Fibroblast of peridontal ligament (primary cell): ENCODE results near the gene GPR17.

Source experiments
- DNase-seq: peaks from one replicate; pipeline ENCODE4 v3.0.0-alpha.2; 2010; ENCODE audit errors: extremely low read depth

GPR17 gene

DNA sequence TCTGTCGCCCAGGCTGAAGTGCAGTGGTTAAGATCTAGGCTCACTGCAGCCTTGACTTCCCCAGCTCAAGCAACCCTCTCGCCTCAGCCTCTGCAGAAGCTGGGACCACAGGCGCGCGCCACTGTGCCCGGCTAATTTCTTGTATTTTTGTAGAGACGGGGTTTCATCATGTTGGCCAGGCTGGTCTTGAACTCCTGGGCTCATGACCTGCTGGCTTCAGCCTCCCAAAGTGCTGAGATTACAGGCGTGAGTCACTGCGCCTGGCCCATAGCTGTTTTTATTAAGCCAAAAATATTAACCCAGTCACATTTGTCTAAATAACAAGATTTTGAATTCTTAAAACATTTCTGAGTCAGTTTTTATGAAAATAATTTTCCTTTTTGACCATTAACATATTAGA lies 49.0 kb downstream of the GPR17 start:
- no peak for DNase-seq

- peak; percentile 46 for DNase-seq
These were observed 49.8 kb downstream of the GPR17 start for GRCh38 chr2:127695491-127696472.

DNA sequence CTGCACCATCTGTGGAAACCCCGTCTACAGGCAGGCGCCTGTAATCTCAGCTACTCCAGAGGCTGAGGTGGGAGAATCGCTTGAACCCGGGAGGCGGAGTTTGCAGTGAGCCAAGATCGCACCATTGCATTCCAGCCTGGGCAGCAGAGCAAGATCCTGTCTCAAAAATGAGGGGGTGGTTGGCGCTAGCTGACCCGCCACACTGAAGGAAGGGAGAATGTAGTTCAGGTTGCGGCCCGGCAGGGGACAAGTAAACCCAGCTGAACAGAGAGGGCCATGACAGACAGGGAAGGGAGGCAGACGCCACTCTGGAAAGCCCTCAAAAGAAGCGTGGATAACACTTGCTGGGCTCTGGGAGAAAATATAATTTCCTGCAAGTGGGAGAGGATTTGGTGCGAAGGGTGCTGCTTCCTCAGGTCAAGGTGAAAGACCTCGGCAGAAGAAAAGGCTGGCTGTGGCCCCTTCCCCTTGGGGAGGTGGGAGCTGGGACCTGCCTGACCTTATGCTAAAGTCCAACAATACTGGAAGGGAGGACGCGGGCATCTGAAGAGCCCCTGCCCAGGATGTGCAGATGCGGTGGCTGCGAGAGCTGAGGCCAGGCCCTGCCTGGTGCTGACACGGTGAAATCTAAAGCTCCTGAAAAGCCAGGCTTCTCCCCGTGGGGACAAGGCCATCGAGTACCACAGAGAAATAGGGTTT lies 51.7 kb downstream of the GPR17 start:
- no peak for DNase-seq

DNA sequence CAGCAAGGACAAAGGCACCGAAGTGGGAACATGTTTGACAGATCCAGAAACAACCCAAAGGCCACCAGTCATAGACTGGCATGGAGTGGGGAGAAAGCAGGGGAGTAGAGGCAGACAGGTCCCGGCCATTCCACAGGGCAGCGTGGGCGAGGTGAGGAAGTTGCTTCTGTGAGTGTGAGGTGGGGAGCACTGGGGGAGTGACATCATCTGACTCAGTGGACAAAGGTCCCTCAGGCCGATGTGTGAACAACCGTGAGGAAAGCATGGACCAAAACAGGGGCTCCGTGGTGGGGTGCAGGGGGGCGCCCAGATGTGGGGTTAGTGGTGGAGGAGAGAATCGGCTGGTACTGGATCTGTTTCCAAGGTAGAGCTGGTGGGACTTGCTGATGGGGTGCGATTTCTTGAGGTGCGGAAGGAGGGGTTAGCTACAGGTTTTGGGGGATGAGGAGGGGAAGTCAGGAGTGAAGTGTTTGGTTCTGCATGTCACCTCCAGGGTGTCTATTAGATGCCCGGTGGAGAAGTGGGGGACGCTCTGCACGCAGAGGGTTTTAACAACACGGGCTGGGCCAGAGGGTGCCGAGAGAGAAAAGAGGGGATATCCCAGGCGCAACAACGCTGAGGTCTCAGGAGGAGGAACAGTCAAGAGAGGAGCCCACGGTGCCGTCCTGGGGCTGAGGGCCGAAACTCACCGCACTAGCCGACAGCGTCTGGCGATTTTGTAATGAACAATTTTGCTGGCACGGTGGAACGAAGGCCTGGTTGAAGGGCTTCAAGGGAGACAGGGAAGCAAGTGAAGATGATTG lies 52.8 kb downstream of the GPR17 start:
- no peak for DNase-seq

- DNase-seq = no peak
These were observed 54.7 kb downstream of the GPR17 start for GRCh38 chr2:127700527-127701192.

GRCh38 chr2:127701193-127701650 lies 55.3 kb downstream of the GPR17 start, which contains the start of gene SFT2D3:
SFT2D3 (plus strand) TSS chr2:127701497; CDS start chr2:127701529, 32 bp downstream.
- peak; percentile 86 for DNase-seq

DNA sequence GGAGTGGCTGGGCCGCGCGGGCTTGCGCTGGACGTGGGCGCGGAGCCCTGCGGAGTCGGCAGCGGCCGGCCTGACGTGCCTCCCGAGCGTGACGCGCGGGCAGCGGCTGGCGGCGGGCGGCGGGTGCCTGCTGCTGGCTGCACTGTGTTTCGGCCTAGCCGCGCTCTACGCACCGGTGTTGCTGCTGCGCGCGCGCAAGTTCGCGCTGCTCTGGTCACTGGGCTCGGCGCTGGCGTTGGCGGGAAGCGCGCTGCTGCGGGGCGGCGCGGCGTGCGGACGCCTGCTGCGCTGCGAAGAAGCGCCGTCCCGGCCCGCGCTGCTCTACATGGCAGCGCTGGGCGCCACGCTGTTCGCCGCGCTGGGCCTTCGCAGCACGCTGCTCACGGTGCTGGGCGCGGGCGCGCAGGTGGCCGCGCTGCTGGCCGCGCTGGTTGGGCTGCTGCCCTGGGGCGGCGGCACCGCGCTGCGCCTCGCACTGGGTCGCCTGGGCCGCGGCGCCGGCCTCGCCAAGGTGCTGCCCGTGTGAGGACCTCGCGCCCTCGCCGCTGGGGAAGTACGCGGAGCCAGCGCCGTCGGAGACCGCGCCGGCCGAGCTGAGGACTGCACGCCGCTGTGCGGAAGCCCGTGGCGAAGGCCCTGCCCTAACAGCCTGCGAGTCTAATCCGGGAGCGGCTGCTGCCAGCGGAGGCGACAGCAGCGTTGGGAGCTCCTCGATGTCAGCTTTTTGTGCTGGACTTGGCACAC lies 55.9 kb downstream of the GPR17 start:
- peak; percentile 44 for DNase-seq
